ENCODE data around the gene SPATA2L. TPM values are rescaled to one million over a fixed set of nuclear protein-coding genes. Genes with fewer than 3 reads are reported as not detected.

SPATA2L gene
- polyA plus RNA-seq, 3 donors: 7.3 to 22.6 (median 11.6) TPM

DNA sequence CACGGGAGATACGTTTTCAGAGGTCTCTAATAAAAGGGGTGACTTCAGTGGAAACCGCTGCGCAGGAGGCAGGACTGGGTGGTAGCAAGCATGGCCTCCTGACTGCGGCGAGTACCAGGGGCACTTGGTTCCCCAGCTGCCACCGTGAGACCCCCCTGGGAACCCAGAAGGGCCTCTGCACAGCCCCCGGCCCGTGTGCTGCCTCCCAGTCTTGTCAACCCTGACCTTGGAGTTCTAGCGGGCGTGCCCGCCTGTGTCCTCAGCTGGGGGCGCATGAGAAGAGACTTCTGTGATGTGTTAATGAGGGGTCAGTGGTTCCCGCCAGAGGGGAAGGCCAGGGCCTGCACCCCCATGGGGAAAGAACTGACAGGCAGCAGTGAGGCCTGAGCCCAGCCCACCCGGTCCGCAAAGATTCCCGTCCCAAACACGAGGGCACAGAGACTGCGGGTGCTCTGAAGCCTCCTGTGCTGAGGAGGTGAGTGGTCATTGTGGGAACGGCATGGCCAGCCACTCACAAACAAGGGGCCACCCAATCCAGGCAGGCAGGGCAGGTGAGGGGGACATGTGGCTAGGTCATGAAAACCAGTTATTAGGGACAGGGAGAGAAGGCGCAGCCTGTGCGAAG, 29.2 kb upstream of the SPATA2L start:
- WGBS, 3 donors: 82 to 85% (median 83%) methylated on average over 20 to 22 of the region's 22 CpGs
- no peak overlapping the region for H3K27ac ChIP-seq (ENCODE audit: low read depth, low read length)

DNA sequence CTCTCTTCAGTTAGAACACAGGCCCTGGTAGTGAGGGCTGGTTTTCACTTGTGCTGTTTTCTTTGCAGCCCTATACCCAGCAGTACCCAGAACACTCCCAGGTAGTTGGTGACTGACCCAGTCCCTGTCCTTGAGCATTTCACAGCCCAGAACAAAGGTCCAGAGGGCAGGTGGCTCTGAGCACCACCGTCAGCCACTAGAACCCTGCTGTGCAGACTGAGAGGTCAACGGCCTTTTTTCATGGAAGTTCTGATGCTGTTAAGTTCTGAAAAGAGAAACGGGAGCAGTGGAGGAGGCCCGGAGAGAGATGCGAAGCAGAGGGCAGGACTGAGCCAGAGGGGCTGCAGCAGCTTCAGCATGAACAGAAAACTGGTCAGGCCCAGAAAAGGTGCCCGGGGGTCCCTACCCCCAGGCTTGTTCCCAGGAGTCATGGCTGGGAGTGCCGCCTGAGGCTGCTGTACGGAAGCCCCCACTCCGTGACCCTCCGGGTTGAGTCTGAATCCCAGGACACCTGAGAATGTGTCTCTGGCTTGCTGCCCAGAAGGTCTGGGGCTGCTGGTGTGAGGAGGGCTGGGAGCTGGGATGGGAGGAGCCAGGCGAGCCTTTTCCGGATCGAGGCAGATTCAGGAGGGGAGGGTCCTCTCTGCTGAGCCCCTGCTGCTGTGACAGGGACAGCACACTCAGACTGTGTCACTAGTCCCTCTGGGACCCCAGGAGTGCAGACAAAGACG, 28.5 kb upstream of the SPATA2L start:
- no peak overlapping the region for H3K27ac ChIP-seq (ENCODE audit: low read depth, low read length)
- 69 to 83% (median 81%) methylated on average over 14 of the region's 14 CpGs for WGBS, 3 donors

DNA sequence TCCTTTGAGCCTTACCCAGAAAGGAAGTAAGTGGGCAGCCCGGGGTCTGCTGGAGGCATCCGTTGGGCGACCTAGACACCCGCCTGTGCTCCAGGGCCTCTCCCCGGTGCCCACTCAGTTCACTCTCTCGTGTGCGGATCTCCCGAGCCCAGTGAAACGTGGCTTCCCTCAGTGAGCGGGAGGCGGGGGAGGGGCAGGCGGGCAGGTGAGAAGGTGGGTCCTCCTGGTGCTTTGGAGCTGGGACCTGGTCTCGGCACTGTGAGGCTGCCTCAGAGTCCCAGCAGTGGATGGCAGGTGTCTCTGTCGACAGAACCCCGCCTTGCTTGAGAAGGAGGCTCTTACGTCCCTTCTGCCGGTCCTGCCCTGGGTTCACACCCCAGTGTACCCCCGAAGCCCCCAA, 27.8 kb upstream of the SPATA2L start:
- no peak overlapping the region for H3K27ac ChIP-seq (ENCODE audit: low read depth, low read length)
- 91 to 95% (median 95%) methylated on average over 18 of the region's 18 CpGs for WGBS, 3 donors

DNA sequence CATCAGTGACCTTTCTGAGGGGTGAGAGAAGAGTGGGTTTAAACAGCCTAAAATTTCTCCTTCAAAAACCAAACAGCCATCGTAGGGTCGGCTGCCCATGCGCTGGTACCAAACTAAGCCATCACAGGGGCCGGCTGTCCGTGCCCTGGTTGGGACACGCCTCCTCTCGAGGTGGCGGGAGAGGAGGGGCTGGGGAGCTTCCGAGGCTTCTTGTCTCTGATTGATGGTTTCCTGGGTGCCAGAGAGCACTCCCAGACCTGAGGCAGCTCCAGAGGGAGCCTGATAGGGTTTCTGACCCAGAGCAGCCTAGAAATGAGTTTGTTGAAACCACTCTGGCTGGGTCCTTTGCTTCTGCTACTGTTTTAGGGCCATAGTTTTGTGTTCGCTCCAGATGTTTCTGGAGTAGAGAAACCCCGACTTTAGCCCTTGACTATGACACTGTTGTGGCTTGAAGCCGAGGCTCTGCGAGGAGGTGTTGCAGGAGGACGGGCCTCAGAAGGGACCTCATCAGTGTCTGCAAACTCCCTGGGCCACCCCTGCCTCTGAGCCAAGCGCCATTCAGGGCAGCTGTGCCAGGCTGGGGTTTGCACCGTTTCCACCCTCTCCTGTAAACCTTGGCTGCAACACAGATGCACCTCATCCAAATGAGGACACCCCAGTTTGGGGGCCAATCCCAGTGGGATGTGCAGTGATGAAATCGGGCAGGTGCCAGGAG, 26.1 kb upstream of the SPATA2L start:
- WGBS, 3 donors: 79 to 84% (median 80%) methylated on average over 17 of the region's 17 CpGs

DNA sequence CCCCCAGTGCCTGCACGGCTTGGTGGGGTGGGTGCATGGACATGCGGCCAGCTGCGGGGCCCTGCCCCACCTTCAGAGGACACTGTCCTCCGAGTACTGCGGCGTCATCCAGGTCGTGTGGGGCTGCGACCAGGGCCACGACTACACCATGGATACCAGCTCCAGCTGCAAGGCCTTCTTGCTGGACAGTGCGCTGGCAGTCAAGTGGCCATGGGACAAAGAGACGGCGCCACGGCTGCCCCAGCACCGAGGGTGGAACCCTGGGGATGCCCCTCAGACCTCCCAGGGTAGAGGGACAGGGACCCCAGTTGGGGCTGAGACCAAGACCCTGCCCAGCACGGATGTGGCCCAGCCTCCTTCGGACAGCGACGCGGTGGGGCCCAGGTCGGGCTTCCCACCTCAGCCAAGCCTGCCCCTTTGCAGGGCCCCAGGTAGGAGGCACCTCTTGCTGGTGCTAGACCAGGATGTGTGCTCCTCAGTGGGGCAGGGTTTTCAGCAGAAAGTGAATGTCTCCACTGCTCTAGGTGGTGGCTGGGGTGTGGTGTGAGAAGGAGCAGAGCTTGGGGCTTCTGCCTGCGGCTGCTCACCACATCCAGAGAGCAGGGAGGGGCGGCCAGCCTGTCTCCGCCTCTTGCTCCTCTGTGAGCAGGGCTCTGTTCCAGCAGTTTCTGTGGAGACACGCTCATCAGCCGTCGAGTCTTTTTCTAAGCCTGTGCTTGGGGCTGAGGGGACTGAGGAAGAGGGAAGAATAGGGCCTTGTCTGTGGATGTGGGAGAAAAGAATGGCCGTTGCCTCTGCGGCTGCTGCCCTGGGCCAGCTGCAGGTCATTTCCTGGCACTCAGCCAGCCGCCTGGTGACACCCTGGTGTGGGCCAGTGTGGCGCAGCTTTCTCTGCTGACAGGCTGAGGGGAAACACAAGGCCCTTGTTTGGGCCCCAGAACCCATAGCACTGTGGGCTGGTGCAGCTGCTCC, 22.1 kb upstream of the SPATA2L start:
- no peak overlapping the region for H3K27ac ChIP-seq (ENCODE audit: low read depth, low read length)
- WGBS, 3 donors: 70 to 84% (median 72%) methylated on average over 30 of the region's 30 CpGs

More for the DNA sequence above, 26.1 kb upstream of the SPATA2L start:
- no peak overlapping the region for H3K27ac ChIP-seq (ENCODE audit: low read depth, low read length)

DNA sequence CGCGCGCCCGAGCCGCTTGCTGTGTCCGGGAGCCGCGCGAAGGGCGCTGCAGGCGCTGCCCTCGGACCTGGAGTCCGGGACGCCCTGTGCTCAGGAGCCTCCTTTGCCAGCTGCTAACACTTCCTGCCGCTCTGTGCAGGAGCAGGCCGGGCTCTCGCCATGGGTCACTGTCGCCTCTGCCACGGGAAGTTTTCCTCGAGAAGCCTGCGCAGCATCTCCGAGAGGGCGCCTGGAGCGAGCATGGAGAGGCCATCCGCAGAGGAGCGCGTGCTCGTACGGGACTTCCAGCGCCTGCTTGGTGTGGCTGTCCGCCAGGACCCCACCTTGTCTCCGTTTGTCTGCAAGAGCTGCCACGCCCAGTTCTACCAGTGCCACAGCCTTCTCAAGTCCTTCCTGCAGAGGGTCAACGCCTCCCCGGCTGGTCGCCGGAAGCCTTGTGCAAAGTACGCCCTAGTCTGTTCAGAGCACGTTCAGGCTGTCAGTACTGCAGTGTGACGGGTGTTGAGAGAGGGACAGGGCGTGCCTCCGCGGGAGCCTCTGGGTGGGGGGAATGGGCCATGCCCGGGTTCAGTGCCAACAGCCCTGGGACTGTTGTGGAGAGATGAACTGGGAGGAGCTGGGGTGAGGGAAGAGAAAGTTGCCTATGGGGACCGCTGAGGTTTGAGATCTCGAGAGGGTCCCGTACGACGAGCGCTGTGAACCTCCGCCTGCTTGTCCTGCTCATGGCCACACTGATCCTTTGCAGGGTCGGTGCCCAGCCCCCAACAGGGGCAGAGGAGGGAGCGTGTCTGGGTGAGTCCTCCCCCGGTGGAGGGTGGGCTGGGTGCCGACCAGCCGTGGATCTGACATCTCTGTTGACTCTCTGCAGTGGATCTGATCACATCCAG, 21.1 kb upstream of the SPATA2L start:
- 23 to 33% (median 27%) methylated on average over 56 of the region's 56 CpGs for WGBS, 3 donors

DNA sequence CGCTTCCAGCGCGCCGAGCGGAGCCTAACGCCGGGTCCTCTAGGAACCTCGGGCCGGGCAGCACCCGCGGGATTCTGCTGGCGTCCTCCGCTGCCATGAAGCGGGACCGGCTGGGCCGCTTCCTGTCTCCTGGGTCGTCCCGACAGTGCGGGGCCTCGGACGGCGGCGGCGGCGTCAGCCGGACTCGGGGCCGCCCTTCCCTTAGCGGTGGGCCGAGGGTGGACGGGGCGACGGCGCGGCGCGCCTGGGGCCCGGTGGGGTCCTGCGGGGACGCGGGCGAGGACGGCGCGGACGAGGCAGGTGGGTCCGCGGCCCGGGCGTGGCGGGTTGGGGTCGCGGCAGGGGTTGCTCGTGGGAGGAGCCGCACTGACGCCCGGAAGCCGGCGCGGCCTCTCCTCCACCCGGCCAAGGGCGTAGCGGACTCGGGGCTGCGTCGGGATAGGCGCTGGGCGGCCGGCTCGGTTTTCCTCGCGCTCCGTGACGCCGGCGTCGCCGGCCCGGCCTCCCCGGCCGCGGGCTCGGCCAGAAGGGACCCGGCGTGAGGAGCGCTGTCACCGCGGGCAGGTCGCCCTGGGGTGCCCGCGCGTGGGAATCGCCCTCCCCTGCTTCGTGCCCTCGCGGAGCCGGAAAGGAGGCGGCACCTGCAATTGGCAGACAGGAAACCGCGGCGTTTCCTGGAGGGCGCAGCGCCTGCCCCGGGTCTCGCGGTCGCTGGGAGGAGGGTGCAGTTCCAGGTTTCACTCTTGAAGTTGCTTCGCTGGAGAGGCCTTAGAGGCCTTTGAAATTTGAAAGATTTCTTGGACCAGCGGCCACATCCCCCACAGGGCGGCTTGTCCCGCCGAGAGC, 20.3 kb upstream of the SPATA2L start:
- H3K27ac ChIP-seq (ENCODE audit: low read depth, low read length): peak overlapping the region; percentile 88
- WGBS, 3 donors: 0 to 1% (median 1%) methylated on average over 67 to 112 of the region's 112 CpGs

More for the DNA sequence above, 21.1 kb upstream of the SPATA2L start:
- no peak overlapping the region for H3K27ac ChIP-seq (ENCODE audit: low read depth, low read length)

DNA sequence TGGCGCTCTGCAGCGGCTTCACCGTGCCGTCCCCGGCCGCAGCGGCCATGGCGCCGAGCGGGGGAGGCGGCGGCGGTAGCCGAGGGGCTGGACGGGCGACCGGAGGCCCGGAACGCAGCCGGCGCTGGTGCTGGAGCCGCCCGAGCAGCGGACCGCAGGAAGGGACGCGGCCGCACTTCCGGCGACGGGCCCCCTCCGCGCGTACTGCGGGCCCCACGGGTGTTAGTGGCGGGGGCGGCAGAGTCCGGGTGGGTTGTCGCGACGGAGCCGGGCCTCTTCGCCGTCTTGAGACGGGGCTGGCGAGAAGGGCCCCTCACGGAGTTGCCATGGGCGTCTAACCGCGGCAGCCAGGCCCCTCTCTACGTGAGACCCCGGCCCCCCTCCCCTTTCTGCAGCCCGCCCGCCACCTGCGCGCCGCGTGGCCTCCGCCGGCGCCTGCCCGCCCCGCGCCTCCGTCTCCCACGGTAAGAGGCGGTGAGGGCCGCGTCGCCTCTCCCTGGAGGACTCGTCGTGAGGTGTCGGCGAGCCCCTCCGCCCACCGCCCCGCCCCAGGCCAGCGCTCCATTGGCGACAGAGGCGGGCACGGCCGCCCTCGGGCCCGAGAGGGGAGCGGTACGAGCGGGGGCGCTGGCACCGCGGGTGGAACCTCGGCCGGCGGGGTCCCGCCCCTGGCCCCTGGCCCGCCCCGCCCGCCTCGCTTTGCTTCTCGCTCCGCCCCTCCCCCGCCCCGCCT, 19.5 kb upstream of the SPATA2L start, which contains the start of the genes VPS9D1 and ZNF276:
VPS9D1 (minus strand) TSS at position 86 of the 733 bp plus-strand sequence; CDS start at position 49, 37 bp downstream.
ZNF276 (plus strand) TSS at position 725 of the 733 bp plus-strand sequence. CDS start 104 bp downstream, outside the sequence.
- peak within 1 kb of the TSS; percentile 88 for H3K27ac ChIP-seq (ENCODE audit: low read depth, low read length)
- 0 to 1% (median 0%) methylated on average over 40 to 100 of the region's 103 CpGs for WGBS, 3 donors

DNA sequence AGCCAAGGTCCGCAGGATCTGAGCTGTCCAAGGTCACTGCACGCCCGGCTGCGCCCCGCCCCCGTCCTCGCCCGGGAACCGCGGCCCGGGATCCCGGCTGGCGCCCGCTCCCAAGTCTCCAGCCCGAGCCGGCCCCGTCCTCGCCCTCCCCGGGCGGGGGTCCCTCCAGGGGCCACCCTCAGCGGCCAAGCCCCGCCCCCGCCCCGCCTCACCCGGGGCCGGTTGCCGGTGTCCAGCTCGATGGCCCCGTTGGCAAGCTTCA, 19.0 kb upstream of the SPATA2L start:
- peak overlapping the region; percentile 71 for H3K27ac ChIP-seq (ENCODE audit: low read depth, low read length)
- WGBS, 3 donors: 0 to 1% (median 0%) methylated on average over 22 to 29 of the region's 29 CpGs

DNA sequence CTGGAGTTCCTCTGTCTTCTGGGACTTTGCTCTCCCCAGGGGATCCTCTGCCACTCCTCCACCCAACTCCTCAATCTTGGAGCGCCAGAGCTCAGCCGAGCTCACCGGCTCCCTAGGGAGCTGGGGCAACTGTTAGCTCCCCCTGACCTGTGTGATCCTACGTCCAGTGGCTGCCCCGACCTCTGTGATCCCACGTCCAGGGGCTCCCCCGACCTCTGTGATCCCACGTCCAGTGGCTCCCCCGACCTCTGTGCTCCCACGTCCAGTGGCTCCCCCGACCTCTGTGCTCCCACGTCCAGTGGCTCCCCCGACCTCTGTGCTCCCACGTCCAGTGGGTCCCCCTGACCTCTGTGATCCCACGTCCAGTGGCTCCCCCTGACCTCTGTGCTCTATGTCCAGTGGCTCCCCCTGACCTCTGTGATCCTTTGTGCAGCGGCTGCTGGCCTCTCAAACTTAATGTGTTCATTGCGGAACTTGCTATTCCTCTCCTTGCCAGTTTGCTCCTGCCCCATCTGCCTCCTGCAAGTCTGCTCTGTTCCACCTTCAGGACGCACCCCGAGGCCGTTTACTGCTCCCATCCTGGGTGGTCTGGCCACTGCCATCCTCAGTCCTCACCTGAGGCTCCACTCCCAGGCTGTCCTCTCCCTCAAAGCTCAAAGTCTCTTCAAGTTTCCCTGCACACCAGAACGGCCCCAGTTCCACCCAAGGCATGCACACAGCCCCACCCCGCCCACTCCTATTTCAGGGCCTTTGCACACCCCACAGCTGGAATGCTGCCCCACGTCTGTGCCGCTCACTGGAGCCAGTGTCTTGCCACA, 16.4 kb upstream of the SPATA2L start:
- WGBS, 3 donors: 85 to 87% (median 86%) methylated on average over 24 of the region's 24 CpGs
- no peak overlapping the region for H3K27ac ChIP-seq (ENCODE audit: low read depth, low read length)

DNA sequence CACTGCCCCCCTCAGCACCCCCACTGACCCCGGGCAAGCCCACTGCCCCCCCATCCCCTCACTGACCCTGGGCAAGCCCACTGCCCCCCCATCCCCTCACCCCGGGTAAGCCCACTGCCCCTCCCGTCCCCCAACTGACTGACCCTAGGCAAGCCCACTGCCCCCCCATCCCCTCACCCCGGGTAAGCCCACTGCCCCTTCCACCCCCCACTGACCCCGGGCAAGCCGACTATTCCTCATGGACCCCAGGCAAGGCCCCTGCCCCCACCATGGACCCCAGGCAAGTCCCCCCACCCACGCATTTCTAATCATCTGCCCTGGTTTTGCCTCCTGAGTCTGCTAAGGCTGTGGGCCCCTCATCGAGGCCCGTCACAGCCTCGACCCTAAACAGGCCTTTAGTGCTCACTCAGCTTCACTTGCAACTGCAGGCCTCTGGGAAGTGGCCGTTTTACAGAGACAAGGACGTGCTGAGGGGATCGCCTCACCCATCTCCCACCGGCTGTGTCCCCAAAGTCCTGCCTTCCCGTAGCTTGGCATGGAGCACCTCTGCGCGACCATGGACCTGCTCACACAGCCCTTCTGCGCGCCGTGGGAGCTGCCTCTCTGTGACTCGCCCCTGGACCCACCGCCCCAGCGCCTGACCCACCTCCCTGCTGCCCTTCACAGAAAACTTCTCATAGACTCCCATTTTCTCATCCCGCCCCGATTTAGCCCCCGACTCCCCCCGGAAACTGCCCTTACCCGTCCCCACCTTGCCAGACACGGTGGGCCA, 15.6 kb upstream of the SPATA2L start:
- no peak overlapping the region for H3K27ac ChIP-seq (ENCODE audit: low read depth, low read length)
- WGBS, 3 donors: 91 to 92% (median 91%) methylated on average over 26 to 29 of the region's 29 CpGs

DNA sequence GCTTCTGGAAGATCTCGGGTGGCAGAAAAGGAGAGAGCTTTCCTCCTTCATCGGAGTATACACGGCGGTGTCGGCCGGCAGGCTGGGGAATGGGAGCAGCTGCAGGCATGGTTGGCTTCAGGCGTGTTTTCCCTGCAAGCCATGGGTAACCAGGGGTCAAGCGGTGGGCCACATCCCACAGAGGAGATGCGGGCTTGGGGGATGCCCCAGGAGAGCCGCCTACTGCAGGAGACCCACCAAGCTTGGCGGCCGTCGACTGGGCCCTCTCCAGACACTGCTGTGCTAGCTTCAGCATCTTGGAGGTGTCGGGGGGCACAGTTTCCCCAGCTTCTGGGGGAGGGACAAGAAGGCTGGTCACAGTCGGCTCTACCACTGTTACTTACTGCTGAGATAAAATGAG, 15.0 kb upstream of the SPATA2L start:
- no peak overlapping the region for H3K27ac ChIP-seq (ENCODE audit: low read depth, low read length)
- WGBS, 3 donors: 90 to 92% (median 91%) methylated on average over 15 of the region's 15 CpGs

DNA sequence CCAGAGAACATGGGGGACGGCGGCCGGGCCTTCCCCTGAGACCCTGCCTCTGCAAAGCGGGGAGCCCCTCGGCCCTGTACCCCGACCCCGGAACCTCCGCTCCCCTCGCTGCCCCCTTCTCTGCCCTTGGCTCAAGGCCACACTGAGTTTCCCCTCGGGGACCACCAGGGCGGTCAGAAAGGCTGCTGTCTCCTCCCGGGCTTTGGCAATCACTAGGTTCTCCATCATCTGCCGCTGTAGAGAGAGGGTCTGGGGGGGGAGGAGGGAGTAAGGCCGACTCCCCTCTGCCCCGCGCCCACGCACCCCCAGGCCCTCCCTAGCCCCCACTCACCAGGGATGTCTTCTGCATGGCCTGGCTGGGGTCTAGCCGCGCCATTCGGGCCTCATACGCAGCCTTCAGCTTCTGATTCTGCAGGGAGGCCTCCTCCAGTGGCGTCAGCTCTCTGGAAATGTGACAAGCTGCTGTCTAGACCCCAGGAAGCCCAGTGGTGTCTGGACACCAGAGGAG, 10.8 kb upstream of the SPATA2L start:
- WGBS, 3 donors: 14 to 20% (median 16%) methylated on average over 17 to 22 of the region's 22 CpGs
- no peak overlapping the region for H3K27ac ChIP-seq (ENCODE audit: low read depth, low read length)

DNA sequence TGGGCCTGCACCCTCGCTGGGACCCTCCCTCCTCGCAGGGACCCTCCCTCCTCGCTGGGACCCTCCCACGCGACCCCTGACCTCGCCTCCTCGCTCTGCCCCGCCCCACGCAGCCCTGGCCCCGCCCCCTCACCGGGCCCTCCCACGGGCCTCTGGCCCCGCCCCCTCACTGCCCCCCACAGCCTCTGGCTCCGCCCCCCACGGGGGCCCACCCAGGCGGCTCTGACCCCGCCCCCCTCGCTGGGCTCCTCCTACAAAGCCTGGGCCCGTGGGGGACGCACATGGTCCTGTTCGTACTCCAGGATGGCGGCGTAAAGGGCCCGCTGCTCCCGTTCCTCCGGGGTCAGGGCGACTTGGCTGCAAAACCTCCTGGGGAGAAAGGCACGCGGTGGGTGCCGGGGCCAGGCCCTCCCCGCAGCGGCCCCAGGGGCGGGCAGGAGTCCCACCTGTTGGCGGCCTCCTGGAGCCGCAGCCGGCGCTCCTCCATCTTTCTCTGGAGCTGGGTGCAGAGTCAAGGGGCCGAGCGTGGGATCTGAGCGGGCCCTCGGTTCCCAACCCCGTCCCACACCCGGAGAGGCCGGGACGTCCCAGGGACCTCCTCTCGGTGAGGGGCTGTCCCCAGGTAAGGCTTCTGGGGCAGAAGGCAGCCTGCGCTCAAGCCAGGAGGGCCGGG, 10.2 kb upstream of the SPATA2L start:
- no peak overlapping the region for H3K27ac ChIP-seq (ENCODE audit: low read depth, low read length)

More for the DNA sequence above, 10.2 kb upstream of the SPATA2L start:
- 4 to 6% (median 4%) methylated on average over 35 to 48 of the region's 48 CpGs for WGBS, 3 donors

Data from adipose tissue (tissue), 3 donors.